ENCODE data around the gene MRPL37. TPM values are rescaled to one million over a fixed set of nuclear protein-coding genes. Genes with fewer than 3 reads are reported as not detected.

Gene MRPL37
- total and polyA plus RNA-seq, 2 of the 8 experiments (the other 6 are each of a cell fraction or from before 2014, with no cell fraction given) = 45.5 to 126 TPM

GRCh38 chr1:54265126-54265525, 65.2 kb downstream of the MRPL37 start:
- FAIRE-seq = no peak
- POLR2A ChIA-PET (ENCODE audit: partially characterized antibody) = interaction anchor here (0.8 to 2.1 kb wide), 3 partner anchors 9 to 224 kb away, joined by 3 to 9 read pairs (median 4); partner anchors contain the start of genes CYB5RL and MRPL37
- H4K20me1 ChIP-seq (replicated peaks in 1 of 2; ENCODE audit: control insufficient read depth in 1 of 2, insufficient read depth in 2 of 2, low read length in 2 of 2) = peaks cover 8 to 21% of the 10 kb centered on the region in 2 experiments

More at GRCh38 chr1:54265126-54265525, 65.2 kb downstream of the MRPL37 start:
- Histone ChIP-seq H4K5ac (ENCODE audit: insufficient read length, low read depth, low read length) (no peak overlapping the region), H4K91ac (replicated peaks; ENCODE audit: insufficient read length, low read length) (no peak overlapping the region), H3K23ac (ENCODE audit: insufficient read length) (no peak overlapping the region), H3K4ac (replicated peaks; ENCODE audit: insufficient read length, low read depth, low read length) (no peak overlapping the region), H3K9ac (replicated peaks in 1 of 4; ENCODE audit: extremely low read depth in 1 of 4, low read depth in 3 of 4, low read length in 3 of 4) (no peak overlapping the region), H2BK15ac (ENCODE audit: low read length) (no peak overlapping the region), H3K36me3 (ENCODE audit: control insufficient read depth in 2 of 4, insufficient read depth in 4 of 4, low read length in 3 of 4) (no peaks in the 10 kb centered on the region; a peak in 1 of 8 replicates), H3K27ac (ENCODE audit: low read depth, low read length) (no peak overlapping the region), H3K14ac (ENCODE audit: insufficient read length) (no peak overlapping the region), H3K4me1 (replicated peaks in 1 of 4; ENCODE audit: control insufficient read depth in 3 of 4, insufficient read depth in 4 of 4, low read length in 3 of 4) (peaks cover 0 to 3% (median 0%) of the 10 kb centered on the region in 4 experiments; a peak in 2 of 7 replicates), H2BK5ac (ENCODE audit: low read depth, low read length) (no peak overlapping the region), H2BK120ac (replicated peaks; ENCODE audit: low read depth, low read length) (no peak overlapping the region), H2AK5ac (ENCODE audit: low read depth, low read length) (no peak overlapping the region), H3K9me3 (ENCODE audit: insufficient read depth in 2 of 2, low read depth in 1 of 2, low read length in 1 of 2) (no peaks in the 10 kb centered on the region), H3K4me3 (ENCODE audit: extremely low read depth in 1 of 4, insufficient read depth in 2 of 4, low read depth in 3 of 4, low read length in 4 of 4) (no peak overlapping the region), H2BK12ac (ENCODE audit: low read depth, low read length) (no peak overlapping the region), H3K79me2 (ENCODE audit: control insufficient read depth in 1 of 2, insufficient read depth in 2 of 2, low read length in 2 of 2) (peaks cover 0 to 81% of the 10 kb centered on the region in 2 experiments; a peak in 2 of 4 replicates), H4K8ac (ENCODE audit: extremely low read depth, insufficient read depth, low read length) (no peak overlapping the region), H3K27me3 (replicated peaks in 1 of 4; ENCODE audit: control insufficient read depth in 3 of 4, extremely low read depth in 1 of 4, insufficient read depth in 3 of 4, low read length in 3 of 4) (no peaks in the 10 kb centered on the region), H3K79me1 (ENCODE audit: low read depth, low read length) (peaks cover 22% of the 10 kb centered on the region), H3K56ac (replicated peaks; ENCODE audit: insufficient read length, low read depth, low read length) (no peak overlapping the region), H2AFZ (ENCODE audit: low read length) (no peak overlapping the region), H3K23me2 (ENCODE audit: low read depth, low read length) (no peaks in the 10 kb centered on the region), H3K18ac (ENCODE audit: extremely low read depth, low read length) (no peak overlapping the region), H3K4me2 (ENCODE audit: insufficient read depth in 1 of 2, low read depth in 2 of 2, low read length in 2 of 2) (no peak overlapping the region), H2BK20ac (ENCODE audit: low read length) (no peak overlapping the region)
- TF ChIP-seq SP1 (IDR thresholded peaks at IDR 0.05; ENCODE audit: low read depth, low read length) (no peak), JUN (IDR thresholded peaks at IDR 0.05; ENCODE audit: low read depth, low read length) (no peak), BCL11A (IDR thresholded peaks at IDR 0.05; ENCODE audit: low read depth in 2 of 2, low read length in 2 of 2) (no peak), RFX5 (IDR thresholded peaks at IDR 0.05; ENCODE audit: borderline replicate concordance, low read depth, low read length) (no peak), YY1 (IDR thresholded peaks at IDR 0.05; ENCODE audit: low read depth, low read length) (no peak)
- WGBS, 2 experiments (ENCODE audit: extremely low coverage in 1 of 2, insufficient coverage in 1 of 2, insufficient read length in 1 of 2, insufficient replicate concordance in 2 of 2, low coverage in 1 of 2, low lambda C conversion rate in 2 of 2, missing lambda C conversion rate in 1 of 2) = 92% methylated on average over 8 of the region's 8 CpGs; no CpG with 5 or more reads in 1 of the 2 experiments
- no peak for DNase-seq (ENCODE audit: low read depth in 1 of 2, low spot score in 2 of 2)
- CTCF ChIA-PET (ENCODE audit: partially characterized antibody) = interaction anchor here (1.0 to 5.5 kb wide), 5 partner anchors 9 to 45 kb away, joined by 3 to 34 read pairs (median 4); no protein-coding TSS in a partner anchor

Measured in H1 (cell line).